GM18520 (cell line): ENCODE data around the gene CYP26B1.

Experiments used
- ATAC-seq: cut with Tn5 transposase; IDR thresholded peaks from one replicate; pipeline ENCODE4 v1.9.1; 2021; ENCODE audit not compliant: unreplicated experiment

CYP26B1 gene

DNA sequence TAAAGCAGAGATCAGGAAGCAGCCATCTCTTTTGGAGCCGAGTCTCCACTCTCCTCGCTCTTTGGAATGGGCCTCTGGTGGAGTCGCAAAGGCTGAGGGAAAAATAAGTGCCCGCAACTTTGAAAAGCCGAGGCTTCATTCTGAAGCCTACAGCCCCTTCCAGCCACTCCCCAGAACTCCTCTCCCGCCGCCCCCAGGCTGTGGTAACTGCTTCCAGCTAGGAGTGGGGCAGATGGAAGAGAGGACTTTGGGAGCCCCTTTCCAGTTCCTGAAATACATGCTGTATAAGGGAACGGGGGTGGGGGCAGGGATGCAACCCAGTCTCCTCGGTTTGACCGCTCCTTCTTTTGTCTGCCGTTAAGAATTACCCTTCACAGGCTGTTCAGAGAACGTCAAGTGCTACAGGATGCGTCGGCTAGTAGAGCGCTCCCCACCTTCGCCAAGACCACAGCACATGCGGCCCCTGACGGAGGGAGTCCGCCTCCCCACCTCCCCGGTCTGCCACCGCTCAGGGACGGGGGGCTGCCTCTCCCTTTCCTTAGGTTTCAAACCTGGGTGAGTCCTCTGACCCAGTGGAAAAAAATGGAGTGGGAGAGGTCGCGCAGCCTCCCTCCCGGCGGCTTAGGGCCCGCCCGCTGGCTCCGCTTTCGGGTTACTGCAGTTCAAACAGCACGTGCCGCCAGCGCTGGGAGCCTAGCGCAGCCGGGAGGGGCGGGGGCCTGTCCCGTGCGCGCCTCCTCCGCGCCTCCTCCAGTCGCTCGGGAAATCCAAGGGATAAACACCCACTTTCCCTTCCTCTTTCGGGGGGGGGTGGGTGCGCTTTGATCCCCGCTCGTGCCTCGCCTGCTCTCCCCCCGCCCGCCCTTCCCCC lies 4.9 kb downstream of the CYP26B1 start:
- ATAC-seq, result no peak

DNA sequence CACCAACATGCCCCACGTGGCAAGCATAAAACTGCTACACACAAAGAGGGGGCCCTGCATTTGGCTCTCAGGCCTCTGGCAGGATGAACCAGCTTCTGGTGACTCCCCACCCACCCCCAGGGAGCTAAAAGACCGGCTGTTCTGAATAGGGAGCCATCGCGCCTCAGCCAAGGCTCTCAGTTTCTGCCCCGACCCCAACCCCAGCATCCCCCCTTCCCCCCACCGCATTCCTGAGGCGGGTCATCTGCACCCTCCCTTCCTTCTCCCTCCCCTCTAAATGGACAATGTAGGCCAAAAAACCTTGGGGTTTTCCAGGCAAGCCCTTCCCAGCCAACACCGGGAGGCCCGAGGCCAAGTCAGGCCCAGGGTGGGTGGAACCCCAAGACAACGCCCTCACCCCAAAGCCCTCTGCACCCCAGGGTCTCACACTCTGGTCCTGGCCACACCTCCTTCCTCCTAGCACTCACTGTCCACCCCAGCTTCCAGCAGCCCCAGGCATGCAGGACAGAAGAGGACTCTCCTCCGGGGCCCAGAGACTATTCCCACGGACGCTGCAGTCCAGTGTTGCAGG lies 5.7 kb downstream of the CYP26B1 start:
- no peak for ATAC-seq

DNA sequence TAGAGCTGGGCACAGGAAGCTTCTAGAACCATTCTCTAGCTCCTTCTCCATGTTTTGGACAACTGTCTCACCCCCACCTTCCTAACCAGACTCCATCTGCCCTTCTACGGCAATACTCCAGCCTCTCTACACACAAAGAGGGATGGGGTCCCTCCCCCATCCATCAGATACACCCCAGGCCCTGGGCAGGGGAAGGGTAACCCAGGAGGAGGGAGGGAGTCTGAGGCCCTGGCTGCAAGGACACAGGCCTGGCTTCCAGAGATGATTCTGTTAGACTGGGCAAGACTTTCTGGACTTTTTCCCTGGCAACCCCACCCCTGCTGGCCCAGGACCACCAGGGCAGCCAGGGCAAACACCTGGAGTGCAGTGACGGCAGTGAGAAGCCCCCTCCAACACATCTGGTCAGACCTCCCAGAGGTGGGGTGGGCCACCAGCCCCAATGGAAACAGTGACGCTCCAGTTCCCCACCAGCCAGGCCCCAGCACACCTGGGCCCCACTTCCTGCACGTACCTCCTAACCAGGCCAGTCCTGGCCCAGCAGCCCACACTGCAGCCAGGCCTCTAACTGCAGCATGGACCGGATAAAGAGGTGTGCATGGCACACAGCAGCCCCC lies 6.5 kb downstream of the CYP26B1 start:
- ATAC-seq, result no peak

DNA sequence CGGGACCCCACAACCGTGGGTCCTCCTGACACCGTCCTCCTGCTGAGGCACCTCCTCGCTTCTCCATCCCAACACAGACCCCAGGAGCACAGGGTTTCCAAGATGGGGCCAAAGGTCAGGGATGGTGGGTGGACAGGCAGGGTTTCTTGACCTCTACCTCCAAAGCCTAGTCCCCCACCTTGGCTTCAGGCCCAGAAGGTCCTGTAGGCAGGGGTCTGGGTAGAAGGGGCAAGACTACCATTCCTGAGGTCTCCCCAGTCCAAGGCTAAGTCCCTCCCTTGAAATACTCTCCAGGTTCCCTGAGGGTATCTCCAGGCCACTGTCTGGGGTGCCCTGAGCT lies 7.1 kb downstream of the CYP26B1 start:
- no peak for ATAC-seq

DNA sequence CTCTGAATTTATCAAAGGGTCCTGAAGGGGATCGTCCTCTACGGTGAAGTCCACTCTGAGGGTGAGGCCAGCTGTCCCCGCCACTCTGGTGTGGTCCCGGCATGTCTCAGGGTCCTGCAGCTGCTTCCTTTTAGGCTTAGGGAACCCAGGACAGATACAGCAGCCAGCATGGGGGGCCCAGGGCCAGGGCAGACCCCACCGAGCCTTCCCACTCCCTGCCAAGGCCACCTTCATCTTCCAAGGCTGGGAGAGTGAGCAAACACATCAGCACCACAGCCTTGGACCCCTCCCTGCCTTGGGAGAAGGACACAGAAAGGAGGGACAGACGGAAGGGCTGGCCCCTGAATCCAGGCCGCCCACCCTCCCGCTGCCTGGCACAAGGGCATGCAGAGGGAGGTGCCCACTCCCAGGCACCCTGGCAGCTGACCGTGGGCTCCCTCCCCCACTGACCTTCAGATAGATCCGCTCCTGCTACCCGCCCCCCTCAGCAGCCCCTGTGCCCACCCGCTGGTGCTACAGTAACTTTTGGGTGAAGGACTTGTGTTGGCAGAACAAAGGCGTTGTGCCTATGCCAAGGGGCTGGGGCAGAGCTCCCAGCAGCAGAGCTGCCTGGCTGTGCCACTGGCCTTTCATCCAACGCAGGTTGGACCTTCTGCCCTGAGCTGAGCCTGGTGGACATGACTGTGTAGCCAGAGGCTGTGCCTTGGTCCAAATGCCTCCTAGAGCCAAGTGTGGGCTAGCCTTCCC lies 7.6 kb downstream of the CYP26B1 start:
- no peak for ATAC-seq

DNA sequence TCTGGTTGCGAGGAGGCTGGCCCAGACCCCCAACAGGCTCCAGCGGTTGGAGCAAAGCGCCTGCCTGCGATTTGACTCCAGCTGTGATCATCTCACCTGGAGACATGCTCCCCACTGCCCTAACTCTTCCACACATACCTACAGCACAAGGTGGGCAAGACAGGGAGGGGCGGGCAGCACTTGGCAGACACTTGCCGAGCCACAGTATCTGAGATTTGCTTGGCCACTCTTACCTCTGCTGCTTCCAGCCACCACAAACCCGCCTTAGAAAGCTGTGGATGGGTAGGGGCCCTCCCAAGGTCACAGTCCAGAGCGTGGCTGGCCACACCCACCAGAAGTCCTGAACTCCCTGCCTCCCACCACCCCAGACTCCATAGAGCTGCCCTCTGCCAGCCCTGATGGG lies 8.2 kb downstream of the CYP26B1 start:
- no peak for ATAC-seq

DNA sequence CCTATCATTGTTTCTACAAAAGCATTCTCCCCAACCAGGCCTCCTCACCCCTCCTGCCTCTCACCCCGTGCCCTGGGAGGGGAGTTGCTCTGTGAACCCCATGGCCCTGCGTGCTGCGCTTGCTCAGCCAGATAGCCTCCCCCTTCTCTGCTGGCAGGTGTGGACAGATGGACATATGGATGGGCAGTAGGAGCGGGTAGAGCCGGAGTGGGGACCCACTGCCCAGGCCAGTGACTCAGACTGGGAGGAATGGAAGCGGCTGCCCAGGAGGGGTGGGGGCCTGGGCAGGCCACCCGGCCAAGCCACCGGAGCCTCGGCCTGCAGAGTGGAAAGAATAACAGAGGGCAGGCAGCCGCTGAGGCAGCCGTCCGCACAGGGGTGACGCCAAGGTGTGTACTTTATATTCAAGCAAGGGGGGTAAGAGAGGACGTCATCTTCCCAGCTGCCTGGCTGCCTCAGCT lies 8.7 kb downstream of the CYP26B1 start:
- no peak for ATAC-seq

DNA sequence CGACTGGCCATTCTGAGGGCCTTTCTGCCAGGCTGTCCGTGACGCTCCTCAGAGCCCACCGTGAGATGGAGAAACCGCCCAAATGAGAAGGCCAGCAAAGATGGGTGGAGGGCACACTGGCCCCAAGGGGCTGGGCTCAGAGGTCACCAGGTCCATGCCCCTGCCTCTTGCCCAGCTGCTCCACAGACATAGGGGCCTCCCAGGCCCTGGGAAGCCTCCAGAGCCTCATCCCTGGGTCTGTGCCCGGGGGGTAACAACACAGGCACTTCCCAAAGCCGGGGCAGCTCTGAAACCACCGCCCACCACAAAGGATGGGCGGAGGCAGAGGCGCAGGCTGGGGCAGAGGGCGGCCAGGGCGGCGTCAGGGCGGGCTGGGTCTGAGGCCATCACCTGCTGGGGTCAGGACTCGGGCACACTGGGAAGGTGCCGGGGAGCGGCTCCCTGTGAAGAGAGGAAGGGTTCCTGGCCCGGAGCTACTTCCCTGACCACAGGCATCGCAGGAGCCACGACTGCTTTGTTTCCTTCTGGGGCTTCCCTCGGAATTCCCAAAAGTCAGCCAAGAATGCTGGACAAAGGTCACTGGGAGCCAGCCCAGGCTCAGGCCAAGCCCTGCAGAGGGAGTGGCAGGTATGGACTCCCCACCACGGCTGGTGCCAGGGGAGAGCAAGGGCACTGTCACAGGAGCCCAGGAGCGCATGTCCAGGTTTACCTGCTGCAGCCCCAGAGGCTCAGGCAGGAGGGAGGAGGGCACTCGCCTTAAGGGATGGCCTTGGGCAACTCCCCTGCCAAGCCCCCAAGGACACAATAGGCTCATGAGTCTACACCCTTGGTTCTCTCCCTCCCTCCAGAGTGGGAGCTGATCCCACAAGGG lies 9.4 kb downstream of the CYP26B1 start:
- ATAC-seq, result no peak

DNA sequence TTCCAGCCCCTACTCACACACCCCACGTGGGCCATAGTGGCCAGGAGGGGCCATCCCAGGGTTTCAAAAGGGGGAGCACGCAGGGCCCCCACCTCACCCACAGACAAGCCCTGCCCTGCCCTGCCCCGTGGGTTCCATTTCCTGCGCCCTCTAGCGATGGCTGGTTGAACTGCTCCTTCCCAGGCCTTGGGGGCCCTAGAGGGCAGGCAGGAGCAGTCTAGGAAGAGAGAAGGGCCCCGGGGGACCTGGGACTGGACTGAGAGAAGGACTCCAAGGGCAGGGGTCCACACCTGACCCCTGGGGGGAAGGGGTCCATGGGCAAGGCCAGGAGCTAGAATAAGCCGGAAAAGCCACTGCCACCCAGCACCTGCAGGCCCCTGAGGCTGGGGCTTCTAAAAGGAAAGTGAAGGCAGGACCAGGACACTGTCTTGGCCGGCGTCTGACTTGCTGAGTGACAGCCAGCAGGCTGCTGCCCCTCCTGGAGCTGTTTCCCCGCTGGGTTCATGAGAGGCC lies 10.1 kb downstream of the CYP26B1 start:
- no peak for ATAC-seq

DNA sequence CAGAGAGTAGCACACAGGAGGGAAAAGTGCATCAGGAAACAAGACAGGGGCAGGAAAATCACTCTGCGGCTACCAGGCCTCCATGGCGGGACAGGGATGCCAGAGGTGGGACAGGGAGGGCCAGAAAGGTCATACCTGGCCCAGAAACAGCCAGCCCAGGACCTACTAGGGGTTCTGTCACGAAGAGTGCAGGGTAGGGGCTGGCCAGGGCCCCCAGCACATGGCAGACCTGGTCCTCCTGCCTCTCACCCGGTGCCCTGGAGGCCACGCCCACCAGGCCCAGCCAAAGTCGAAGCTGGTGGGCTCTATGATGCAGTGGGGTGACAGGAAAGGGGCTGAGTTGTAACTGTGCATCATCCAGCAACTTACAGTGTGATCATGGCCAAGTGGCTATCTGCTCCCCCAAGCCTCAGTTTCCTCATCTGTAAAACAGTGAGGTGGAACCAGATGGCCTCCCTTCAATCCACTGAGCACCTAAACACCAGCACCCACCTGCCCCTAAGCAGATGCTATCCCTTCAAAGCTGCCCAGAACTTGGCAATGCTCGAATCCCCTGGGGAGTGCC lies 10.6 kb downstream of the CYP26B1 start:
- ATAC-seq, result no peak

DNA sequence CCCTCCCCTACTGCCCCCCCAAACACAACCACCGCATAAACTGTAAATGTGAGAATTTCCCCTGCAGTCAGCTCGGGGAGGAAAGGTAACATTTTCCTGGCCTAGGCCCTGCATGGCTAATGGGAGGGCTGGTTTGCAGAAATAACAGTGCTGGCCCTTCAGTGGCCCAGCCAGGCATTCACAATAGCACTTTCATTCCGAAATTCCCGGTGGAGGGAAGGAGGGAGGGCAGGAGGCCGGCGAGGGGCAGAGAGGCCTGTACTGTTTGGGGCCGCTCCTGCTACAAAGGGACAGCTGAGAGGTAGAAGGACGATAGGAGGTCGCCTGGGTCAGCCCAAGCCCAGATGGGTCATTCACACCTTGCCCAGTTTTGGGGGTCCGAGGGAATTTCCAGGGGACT lies 11.3 kb downstream of the CYP26B1 start:
- no peak for ATAC-seq

DNA sequence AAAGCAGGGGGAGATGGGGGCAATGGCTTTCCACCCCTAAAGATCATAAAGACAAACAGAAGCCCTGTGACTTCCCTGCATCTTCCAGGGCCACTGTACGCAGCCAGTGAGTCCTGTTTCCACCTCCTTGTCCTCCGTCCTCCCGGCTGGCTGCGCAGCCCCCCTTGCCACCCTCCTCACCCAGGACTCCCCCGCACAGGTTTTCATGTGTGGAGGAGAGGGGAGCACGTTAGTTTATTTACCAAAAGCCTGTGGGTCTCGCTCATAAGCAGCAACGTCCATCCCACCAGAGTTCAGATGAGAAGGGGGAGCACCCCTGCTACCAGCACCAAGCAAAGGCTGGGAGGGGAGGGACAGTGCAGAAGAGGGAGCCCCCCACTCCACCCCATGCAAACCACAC lies 11.7 kb downstream of the CYP26B1 start:
- no peak for ATAC-seq

DNA sequence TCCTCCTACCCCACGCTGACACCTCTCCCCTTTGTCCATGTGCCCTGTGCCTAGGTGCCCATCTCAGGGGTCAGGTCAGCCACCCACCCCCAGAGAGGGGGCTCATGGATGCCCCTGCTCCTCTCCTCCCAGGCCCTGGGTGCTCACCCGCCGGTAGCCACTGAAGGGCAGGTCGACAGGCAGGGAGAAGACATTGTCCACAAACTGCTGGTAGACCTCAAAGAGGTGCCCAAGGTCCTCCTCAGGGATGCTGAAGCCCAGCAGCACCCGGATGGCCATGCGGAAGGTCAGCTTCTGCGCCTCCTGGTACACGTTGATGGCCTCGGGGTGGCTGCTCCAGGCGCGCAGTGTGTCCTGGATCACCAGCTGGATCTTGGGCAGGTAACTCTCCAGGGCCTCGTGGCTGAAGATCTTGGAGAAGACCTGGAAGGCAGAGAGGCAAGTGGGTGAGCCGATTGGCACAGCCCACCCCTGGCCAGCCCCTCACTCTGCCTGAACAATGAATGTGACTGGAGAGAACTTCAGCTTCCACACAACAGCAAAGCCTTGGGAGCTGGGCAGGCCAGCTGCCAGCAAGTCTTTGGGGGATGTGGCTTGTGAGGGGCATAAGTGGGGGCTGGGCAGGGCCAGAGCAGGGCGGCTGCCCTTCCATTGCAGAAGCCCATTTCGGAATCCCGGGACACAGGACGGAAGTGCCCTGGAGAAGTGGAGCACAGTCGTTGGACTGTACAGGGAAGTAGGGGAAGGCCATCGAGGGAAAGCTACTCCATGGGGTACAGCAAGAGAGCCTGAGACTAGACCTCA lies 12.5 kb downstream of the CYP26B1 start:
- no peak for ATAC-seq

DNA sequence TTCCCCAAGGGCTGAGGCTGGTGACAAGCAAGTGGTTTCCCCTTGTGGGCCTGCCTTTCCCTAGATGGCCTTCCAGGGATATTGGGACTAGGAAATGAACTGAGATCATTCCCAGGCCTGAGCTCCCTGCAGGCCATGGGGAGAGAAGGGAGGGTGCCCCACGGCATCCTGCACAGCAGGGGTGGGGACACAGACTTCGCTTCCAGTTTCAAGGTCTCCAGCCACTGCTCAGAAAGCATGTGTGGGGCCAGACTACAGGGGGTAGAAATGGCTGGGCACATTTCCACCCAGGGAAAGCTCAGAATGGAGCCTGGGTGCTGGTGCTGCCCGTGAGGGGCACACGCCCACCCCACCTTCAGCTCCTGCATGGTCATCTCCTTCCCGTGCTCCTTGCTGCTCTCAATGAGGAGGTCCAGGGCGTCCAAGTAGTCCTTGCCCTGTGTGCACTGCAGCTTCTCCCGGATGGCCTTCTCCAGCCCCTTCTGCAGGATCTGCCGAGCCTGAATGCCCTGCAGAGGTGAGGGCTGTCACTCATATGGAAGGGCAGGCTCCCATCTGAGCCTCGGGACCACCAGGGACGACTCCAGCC lies 13.2 kb downstream of the CYP26B1 start:
- ATAC-seq, result no peak

DNA sequence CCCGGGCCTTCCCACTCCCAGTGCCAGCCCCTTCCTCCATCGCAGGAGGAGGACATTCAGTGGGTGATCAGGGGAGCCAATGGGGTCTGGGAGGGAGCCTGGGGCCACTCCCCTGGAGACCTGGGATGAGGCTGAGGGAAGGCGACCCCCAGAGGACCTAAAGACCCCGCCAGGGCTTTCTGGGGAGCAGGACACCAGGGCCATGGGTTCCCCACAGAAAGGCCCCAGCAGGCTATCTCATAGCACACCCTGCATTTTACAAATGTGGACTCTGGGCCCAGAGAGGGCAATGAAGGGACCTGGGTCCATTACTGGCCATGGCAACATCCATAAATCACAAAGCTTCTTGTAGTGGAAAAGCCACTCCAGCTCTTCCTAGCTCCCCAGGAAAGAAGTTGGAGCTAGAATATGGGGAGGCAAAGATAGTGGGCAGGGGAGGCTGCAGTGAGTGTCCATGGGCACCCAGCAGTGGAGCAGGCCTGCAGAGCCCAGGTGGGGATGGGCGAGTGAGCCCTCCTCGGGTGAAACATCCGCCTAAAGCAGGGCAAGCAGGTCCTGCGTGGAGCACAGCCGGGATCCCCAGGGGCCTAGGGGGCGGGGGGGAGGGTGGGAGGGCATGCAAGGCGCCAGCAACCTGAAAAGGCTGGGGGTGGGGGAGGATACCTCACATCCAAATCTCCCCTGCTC lies 13.8 kb downstream of the CYP26B1 start:
- ATAC-seq, result no peak

DNA sequence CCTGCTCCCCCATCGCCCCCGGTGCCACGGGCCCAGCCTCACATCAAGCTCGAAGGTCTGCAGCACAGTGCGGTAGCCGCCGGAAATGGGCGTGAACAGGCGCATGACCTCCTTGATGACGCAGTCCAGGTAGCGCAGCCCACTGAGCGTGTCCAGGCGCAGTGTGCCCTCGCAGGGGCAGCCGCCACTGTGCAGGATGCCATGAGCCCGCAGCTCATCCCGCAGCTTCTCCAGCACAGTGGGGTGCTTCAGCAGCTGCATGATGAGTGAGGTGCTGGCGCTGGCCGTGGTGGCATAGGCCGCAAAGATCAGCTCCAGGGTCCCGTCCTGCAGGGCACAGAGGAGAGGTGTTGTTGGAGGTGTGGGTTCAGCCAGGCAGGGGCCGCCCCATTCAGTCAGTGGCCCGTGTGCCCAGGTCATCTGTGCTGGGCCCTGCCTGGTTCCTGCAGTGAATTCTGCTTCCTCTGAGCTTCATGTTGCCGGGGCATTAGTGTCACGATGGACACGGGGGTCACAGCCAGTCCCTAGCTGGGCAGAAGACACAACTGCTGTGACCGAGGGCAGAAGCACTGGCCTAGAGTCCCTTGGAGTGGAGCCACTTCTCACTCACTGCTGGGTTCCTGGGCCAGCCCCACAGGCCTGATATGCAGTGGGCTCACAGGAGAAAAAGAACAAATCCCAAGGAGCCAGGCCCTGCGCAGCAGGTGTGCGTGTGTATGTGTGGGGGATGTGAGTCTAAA lies 14.5 kb downstream of the CYP26B1 start:
- no peak for ATAC-seq

DNA sequence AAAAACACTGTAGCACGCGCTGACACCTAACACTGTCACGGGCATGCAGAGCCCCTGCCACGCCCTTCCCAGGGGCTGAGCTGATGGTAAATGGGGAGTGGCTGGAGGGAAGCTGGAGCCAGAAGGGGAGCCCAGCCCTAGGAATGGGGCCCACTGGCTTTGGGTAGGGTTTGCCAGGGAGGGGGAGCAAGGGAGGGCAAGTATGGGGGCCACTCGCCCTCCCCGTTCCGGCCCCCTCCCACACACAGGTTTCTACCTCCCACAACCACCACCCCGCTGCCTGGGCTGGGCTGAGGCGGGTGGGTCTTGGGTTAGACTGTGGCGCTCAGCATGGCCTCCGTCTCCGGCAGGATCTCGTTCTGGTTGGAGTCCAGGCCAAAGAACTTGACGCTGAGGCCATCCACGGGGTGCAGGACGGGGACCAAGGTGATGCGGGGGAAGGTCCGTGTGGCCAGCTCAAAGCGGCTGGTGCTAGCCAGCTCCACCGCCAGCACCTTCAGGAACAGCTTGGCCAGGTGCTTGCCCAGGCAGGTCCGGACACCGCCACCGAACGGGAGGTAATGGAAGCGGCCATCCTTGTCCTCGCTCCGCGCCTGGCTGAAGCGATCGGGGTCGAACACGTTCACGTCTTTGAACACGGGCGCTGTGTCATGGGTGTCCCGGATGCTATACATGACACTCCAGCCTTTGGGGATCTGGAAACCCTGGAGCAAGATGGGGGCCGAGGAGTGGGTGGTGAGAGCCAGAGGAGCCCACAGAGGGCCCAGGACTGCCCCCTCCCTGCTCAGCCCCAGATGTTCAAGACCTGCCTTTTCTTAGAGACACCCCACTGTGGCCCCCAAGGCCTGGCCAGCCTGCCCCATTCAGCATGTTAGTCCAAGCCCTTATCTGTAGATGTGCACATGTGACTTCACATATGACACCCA lies 15.5 kb downstream of the CYP26B1 start:
- ATAC-seq, result no peak
